ENCODE data around the gene FOXP1. TPM values are rescaled to one million over a fixed set of nuclear protein-coding genes. Genes with fewer than 3 reads are reported as not detected.

The FOXP1 gene
- total RNA-seq, 4 donors from 2014 or later = 103 to 173 (median 140) TPM

- DNase-seq = no peak
- H3K9me3 ChIP-seq = no peaks in the 10 kb centered on the region
- H3K4me1 ChIP-seq = peaks cover 0 to 16% (median 3%) of the 10 kb centered on the region in 4 donors
- no peak overlapping the region for H3K4me3 ChIP-seq
- no peak overlapping the region for H3K27ac ChIP-seq
- TF ChIP-seq CTCF (IDR thresholded peaks at IDR 0.05) (no peak), POLR2A (IDR thresholded peaks at IDR 0.05) (no peak)
- H3K27me3 ChIP-seq = no peaks in the 10 kb centered on the region
- no peaks in the 10 kb centered on the region for H3K36me3 ChIP-seq
These were observed 433.3 kb downstream of the FOXP1 start for GRCh38 chr3:71149959-71150954.

- H3K4me3 ChIP-seq = no peak overlapping the region
- H3K27me3 ChIP-seq = no peaks in the 10 kb centered on the region
- TF ChIP-seq POLR2A (IDR thresholded peaks at IDR 0.05) = no peak
- TF ChIP-seq CTCF (IDR thresholded peaks at IDR 0.05) = no peak
- no peak overlapping the region for H3K27ac ChIP-seq
- no peak for DNase-seq
- H3K36me3 ChIP-seq = no peaks in the 10 kb centered on the region
- peaks cover 0 to 5% (median 0%) of the 10 kb centered on the region in 4 donors for H3K4me1 ChIP-seq
- no peaks in the 10 kb centered on the region for H3K9me3 ChIP-seq
These were observed 435.0 kb downstream of the FOXP1 start for GRCh38 chr3:71148455-71149060.

GRCh38 chr3:71146673-71147072 lies 436.9 kb downstream of the FOXP1 start:
- Histone ChIP-seq H3K27me3 (no peaks in the 10 kb centered on the region), H3K4me3 (no peak overlapping the region), H3K27ac (no peak overlapping the region), H3K36me3 (no peaks in the 10 kb centered on the region), H3K4me1 (peaks cover 0 to 8% (median 0%) of the 10 kb centered on the region in 4 donors), H3K9me3 (no peaks in the 10 kb centered on the region)
- TF ChIP-seq POLR2A (IDR thresholded peaks at IDR 0.05) = no peak
- TF ChIP-seq CTCF (IDR thresholded peaks at IDR 0.05) = no peak
- no peak for DNase-seq

- TF ChIP-seq POLR2A (IDR thresholded peaks at IDR 0.05) = no peak
- TF ChIP-seq CTCF (IDR thresholded peaks at IDR 0.05) = no peak
- DNase-seq = no peak
- peaks cover 0 to 8% (median 0%) of the 10 kb centered on the region in 4 donors for H3K4me1 ChIP-seq
- H3K9me3 ChIP-seq = no peaks in the 10 kb centered on the region
- H3K36me3 ChIP-seq = no peaks in the 10 kb centered on the region
- no peaks in the 10 kb centered on the region for H3K27me3 ChIP-seq
- no peak overlapping the region for H3K27ac ChIP-seq
- no peak overlapping the region for H3K4me3 ChIP-seq
These were observed 437.6 kb downstream of the FOXP1 start for GRCh38 chr3:71145954-71146353.

GRCh38 chr3:71144525-71145253 lies 438.8 kb downstream of the FOXP1 start:
- no peak overlapping the region for H3K4me3 ChIP-seq
- DNase-seq = no peak
- no peaks in the 10 kb centered on the region for H3K9me3 ChIP-seq
- no peak overlapping the region for H3K27ac ChIP-seq
- no peak for TF ChIP-seq CTCF (IDR thresholded peaks at IDR 0.05)
- TF ChIP-seq POLR2A (IDR thresholded peaks at IDR 0.05) = no peak
- peaks cover 0 to 8% (median 0%) of the 10 kb centered on the region in 4 donors for H3K4me1 ChIP-seq
- H3K36me3 ChIP-seq = no peaks in the 10 kb centered on the region
- no peaks in the 10 kb centered on the region for H3K27me3 ChIP-seq
